Endothelial cell (in vitro differentiated cells): Measurements from ENCODE around the gene GTF2H3. TPM values are rescaled to one million over a fixed set of nuclear protein-coding genes. Genes with fewer than 3 reads are reported as not detected.

ENCODE experiments used
- DNase-seq: peaks from one replicate; pipeline ENCODE4 v3.0.0; 2021; ENCODE audit warnings: low spot score
- H3K27ac Mint-ChIP-seq: one replicate; pipeline ENCODE4 v1.8.0; 2021; ENCODE audit warnings: mixed read lengths, inconsistent platforms; ENCODE audit not compliant: unreplicated experiment
- H3K27me3 Mint-ChIP-seq: one replicate; pipeline ENCODE4 v1.8.0; 2021; ENCODE audit warnings: mild to moderate bottlenecking, moderate library complexity, mixed read lengths, inconsistent platforms; ENCODE audit not compliant: unreplicated experiment
- H3K36me3 Mint-ChIP-seq: one replicate; pipeline ENCODE4 v1.8.0; 2021; ENCODE audit warnings: mild to moderate bottlenecking, low read depth, mixed read lengths, inconsistent platforms; ENCODE audit not compliant: unreplicated experiment
- H3K4me1 Mint-ChIP-seq: one replicate; pipeline ENCODE4 v1.8.0; 2021; ENCODE audit warnings: mild to moderate bottlenecking, mixed read lengths, inconsistent platforms; ENCODE audit not compliant: unreplicated experiment
- H3K4me3 Mint-ChIP-seq: one replicate; pipeline ENCODE4 v1.8.0; 2021; ENCODE audit warnings: mild to moderate bottlenecking, mixed read lengths, inconsistent platforms; ENCODE audit not compliant: unreplicated experiment
- H3K9me3 Mint-ChIP-seq: one replicate; pipeline ENCODE4 v1.8.0; 2021; ENCODE audit warnings: mixed read lengths, inconsistent platforms; ENCODE audit not compliant: unreplicated experiment
- total RNA-seq: library from RNA; stranded (reverse); fragmentation: NEBNext Ultra II Directional; extraction: Animal tissue kit (Norgen Biotek cat#: 25700); gene quantifications from one replicate; pipeline ENCODE4 v1.2.1, GENCODE V29; 2021; ENCODE audit not compliant: unreplicated experiment
- TF ChIP-seq, protein P1 (sequence below): fragments of 200-600 bp; sonication (generic); IDR thresholded peaks from one replicate; pipeline ENCODE4 v1.5.0; 2021; ENCODE audit warnings: antibody characterized with exemption; ENCODE audit not compliant: unreplicated experiment

GTF2H3 gene
- total RNA-seq, 1 donor from 2014 or later: 23.1 TPM

DNA sequence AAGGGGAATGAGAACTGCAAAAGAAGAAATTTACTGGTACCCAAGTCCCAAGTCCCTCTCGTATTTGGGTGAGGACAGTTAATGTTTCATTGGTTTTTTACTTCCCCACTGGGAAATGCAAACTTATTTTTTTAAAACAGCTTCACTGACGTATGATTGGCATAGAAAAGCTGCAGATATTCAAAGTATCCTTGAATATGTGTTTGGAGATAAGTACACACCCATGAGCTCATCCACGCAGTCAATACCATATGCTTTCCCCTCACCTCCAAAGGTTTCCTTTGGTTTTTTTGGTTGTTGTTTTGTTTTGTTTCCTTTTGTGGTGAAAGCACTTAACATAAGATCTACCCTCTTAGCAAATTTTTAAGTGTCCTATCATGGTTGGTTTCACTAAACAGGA lies 50.3 kb downstream of the GTF2H3 start:
- H3K36me3 Mint-ChIP-seq: peaks cover 10% of the 10 kb centered on the region
- peaks cover 3% of the 10 kb centered on the region for H3K27me3 Mint-ChIP-seq
- no peak overlapping the region for H3K27ac Mint-ChIP-seq
- no peaks in the 10 kb centered on the region for H3K9me3 Mint-ChIP-seq
- no peak for DNase-seq
- TF ChIP-seq, protein P1, sequence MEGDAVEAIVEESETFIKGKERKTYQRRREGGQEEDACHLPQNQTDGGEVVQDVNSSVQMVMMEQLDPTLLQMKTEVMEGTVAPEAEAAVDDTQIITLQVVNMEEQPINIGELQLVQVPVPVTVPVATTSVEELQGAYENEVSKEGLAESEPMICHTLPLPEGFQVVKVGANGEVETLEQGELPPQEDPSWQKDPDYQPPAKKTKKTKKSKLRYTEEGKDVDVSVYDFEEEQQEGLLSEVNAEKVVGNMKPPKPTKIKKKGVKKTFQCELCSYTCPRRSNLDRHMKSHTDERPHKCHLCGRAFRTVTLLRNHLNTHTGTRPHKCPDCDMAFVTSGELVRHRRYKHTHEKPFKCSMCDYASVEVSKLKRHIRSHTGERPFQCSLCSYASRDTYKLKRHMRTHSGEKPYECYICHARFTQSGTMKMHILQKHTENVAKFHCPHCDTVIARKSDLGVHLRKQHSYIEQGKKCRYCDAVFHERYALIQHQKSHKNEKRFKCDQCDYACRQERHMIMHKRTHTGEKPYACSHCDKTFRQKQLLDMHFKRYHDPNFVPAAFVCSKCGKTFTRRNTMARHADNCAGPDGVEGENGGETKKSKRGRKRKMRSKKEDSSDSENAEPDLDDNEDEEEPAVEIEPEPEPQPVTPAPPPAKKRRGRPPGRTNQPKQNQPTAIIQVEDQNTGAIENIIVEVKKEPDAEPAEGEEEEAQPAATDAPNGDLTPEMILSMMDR: no peak
- H3K4me3 Mint-ChIP-seq: no peak overlapping the region
- no peaks in the 10 kb centered on the region for H3K4me1 Mint-ChIP-seq

DNA sequence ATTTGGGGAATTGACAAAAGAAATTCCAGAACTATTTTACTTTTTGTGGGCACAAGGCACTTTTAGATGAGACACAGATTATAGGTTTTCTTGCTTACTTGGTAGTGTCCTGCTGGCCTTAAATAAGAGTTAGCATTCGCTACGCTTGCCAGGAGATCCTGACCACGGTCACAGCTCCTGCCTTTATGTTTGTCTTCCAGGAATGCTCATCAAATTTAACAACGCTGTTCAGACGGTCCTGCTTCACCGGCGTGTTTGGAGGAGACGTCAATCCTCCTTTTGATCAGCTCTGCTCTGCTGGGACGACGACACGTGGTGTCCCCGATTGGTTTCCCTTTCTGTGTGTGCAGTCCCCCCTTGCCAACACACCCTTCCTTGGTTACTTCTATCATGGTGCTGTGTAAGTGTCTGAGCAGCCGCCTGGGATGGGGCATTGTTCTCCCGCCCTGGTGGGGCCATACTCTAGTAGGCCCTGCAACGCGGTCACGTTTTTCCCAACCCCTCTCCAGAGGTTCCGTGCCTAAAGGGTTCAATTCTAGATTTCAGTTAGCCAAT lies 53.1 kb downstream of the GTF2H3 start:
- Mint-ChIP-seq H3K27me3 (peaks cover 1% of the 10 kb centered on the region), H3K4me3 (no peak overlapping the region), H3K4me1 (no peaks in the 10 kb centered on the region), H3K9me3 (no peaks in the 10 kb centered on the region), H3K27ac (no peak overlapping the region), H3K36me3 (peaks cover 12% of the 10 kb centered on the region)
- no peak for DNase-seq
- TF ChIP-seq, protein P1: no peak

DNA sequence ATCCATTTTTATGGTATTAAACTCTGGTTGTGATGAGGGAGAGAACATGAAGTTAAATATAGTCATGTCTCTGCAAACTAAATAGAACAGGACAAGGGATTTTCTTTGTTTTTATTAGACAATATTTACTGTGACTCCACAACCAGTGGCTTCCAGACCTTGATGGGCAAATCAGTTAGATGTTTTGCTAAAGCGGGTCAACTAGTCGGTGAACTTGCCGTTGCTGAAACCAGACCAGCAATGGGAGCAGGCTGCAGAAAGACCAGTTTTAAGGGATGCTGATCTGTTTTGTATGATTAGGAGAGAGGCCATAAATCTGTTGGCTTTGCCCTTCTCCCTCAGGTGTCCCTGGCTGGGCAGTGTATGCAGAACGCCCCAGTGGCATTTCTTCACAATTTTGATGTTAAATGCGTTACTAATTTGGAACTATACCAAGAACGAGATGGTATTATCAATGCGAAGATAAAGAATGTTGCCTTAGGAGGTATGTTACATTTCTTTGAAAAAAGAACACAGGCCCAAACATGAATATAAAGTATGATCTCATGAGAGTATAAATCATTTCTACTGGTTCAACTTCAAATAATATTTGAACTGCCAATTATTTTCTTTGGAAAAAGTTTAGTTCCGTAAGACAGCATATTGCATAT lies 56.7 kb downstream of the GTF2H3 start:
- Mint-ChIP-seq H3K27ac (no peak overlapping the region), H3K4me3 (no peak overlapping the region), H3K9me3 (no peaks in the 10 kb centered on the region), H3K36me3 (peaks cover 16% of the 10 kb centered on the region), H3K4me1 (no peaks in the 10 kb centered on the region), H3K27me3 (peaks cover 1% of the 10 kb centered on the region)
- TF ChIP-seq, protein P1: no peak
- DNase-seq: no peak

DNA sequence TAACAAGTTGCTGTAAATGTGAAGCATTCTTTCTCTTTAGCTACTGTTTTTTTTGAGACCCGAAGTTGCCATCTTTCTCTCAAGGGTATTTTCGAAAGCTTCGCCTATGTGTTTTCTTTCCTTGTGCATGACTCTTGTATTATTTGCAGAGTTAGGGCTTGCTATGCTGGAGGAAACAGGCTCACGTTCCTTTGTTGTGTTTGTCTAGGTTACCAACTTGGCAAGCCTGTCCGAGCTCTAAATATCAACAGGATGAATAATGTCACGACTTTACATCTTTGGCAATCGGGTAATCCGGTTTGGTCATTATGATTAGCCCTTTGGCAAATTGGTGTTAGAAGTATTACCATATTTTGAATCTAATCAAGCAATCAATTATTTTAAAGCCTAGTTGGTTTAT lies 62.6 kb downstream of the GTF2H3 start:
- Mint-ChIP-seq H3K27me3 (peaks cover 8% of the 10 kb centered on the region), H3K9me3 (no peaks in the 10 kb centered on the region), H3K27ac (no peak overlapping the region), H3K4me3 (no peak overlapping the region), H3K4me1 (no peaks in the 10 kb centered on the region), H3K36me3 (peaks cover 14% of the 10 kb centered on the region)
- DNase-seq: no peak
- TF ChIP-seq, protein P1: no peak

DNA sequence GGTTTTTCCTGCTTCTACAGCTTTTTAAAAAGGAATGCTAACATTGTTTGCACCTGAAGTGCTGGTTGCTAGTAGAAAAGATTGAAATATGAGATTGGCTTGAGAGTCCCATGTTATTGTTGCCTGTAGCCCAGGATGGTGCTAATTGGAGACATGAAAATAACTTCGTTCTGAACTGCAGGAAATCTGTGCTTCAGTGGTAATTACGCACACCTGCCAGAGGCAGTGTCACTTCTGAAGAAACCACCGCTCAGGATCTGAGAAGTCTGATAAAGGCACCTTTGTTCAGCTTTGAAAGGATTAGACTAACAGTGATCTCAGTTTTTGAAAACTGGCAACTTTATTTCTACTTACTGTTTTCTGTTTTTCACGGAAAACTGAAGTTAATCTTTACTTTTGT lies 63.0 kb downstream of the GTF2H3 start:
- H3K9me3 Mint-ChIP-seq: no peaks in the 10 kb centered on the region
- TF ChIP-seq, protein P1: no peak
- H3K4me3 Mint-ChIP-seq: no peak overlapping the region
- peaks cover 12% of the 10 kb centered on the region for H3K36me3 Mint-ChIP-seq
- peaks cover 9% of the 10 kb centered on the region for H3K27me3 Mint-ChIP-seq
- DNase-seq: no peak
- no peaks in the 10 kb centered on the region for H3K4me1 Mint-ChIP-seq
- H3K27ac Mint-ChIP-seq: no peak overlapping the region
